Stimulated activated CD8-positive, alpha-beta memory T cell treated with anti-CD3 and anti-CD28 coated beads, Interleukin-4, amount 100 ng/mL, for 24 hours (primary cell): ENCODE data around the gene STEAP2.

Experiments used
- DNase-seq: peaks from one replicate; pipeline ENCODE4 v3.0.0-alpha.2; 2020; ENCODE audit warnings: low read depth

The STEAP2 gene

DNA sequence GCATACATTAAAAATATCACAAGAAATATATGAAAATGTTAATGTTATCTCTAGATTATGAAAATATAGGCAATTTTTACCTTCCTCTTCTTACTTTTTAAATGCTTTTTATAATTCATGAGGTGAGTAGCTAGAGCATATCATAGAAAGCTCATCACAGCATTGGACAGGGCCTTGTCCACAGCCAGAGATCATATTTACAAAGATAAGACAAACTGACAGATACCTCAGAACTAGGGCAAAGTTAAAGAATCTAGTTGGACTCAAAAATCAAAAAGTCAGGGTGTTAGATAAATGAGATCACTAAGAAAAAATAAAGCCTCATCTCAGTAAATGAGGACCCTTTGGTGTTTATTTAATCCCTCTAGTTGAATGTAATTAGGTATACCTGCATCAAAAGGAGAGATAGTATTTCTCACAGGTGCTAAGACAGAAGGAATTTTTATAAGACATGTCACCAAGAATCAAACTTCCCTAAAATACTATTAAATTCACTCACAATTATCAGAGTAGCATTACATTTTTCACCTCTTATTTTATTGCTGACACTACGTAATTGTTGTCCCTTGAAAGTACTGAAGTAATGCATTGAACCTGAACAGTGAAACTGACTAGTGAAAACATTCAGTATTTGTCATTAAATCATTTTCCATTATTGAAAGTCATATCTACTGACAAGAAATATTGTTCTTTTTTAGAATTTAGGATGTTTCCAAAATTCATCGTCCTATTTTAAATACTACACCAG, 59.1 kb downstream of the STEAP2 start:
- no peak for DNase-seq

DNA sequence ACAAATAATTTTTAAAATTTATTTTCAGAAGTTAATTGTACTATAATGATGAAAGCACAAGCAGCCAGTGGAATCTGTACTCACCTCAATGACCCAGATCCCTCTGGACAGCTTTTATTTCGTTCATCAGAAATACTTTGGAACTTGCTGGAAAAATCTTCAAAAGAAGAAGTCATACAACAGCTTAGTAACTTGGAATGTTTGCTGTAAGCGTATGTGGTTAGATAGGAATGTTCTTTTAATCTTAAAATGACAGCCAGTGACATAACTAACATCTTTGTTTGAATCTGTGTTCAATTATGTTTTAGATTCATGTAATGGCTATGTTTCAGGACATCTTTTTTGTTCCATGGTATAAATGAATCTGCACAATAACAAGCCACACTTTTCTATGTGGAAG, 60.2 kb downstream of the STEAP2 start:
- no peak for DNase-seq

DNA sequence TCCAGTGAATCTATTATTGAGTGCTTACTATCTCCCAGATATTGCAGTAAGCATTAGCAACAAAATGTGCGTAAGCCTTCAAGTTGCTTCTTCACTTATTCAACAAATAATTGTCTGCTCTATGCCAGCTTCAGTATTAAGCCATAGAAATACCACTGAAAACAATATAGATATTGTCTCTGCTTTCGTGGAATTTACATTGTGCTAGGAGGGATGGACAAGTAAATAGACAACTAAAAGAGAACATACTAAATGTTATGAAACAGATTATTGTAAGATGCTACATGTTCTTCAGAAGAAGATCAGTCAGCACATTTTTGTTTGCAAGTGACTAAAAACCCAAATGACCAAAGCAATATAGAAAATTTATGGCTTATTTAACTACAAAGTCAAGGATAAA, 60.7 kb downstream of the STEAP2 start:
- no peak for DNase-seq

DNA sequence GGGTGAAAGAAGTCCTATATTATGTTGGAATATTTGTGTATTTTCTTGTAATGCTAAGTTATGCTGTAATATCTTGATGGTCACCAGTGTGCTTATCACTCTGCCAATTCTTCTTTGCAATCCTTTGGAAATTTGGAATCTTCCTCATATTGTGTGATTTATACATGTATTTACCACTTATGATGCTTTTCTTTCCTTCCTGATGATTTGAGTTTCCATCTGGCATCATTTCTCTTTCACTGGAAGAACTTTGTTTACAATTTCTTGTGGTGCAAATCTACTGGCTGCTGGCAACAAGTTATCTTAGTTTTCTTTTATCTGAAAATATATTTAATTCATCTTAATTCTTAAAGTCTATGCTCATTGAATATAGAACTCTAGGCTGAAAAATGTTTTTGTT, 62.6 kb downstream of the STEAP2 start:
- no peak for DNase-seq

DNA sequence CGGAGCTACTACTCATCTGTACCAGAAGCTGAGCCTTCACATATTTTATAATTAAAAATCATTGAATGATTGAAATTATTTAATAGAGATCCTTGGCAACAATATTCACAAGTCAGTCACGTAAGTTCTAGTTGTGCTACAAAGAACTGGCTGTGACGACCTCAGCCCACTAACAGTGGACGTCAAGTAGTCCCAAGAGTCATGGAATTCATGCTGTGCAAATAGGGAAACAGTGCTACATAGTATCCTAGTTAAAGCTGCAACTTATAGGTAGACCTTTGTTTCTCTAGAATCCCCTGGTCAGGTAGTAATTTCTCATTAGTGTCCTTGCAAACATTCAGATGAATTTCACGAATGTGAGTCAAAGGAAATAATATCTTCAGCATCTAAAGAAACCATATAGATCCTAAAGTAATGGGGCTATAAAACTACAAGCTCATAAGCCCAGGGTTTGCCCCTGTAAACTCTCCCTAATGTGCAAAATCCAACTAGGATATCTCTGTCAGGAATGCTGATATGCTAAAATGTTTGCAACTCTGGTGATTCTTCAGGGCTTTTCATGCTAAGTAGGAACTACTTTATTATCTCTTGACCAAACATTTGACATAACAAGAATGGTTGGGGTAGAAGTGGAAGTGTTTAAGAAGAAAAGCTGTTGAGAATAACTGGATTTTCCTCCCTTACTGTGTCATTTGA, 64.6 kb downstream of the STEAP2 start:
- no peak for DNase-seq
